H54 (cell line): ENCODE results near the gene NCS1.

Source experiments
- DNase-seq: peaks from one replicate; pipeline ENCODE4 v3.0.0; 2011; ENCODE audit warnings: low spot score, mixed read lengths; ENCODE audit not compliant: insufficient read length
- FAIRE-seq: peaks from 3 replicates; lab custom pipeline; 2011; peaks lifted over from hg19 to GRCh38; lab: Jason Lieb, UNC
- POLR2A ChIP-seq: IDR thresholded peaks from 2 replicates; pipeline ENCODE4 v1.6.1; 2011; ENCODE audit warnings: low read depth, mild to moderate bottlenecking, low read length

The NCS1 gene

GRCh38 chr9:130156672-130157071 lies 15.5 kb upstream of the NCS1 start:
- no peak for TF ChIP-seq POLR2A
- no peak for DNase-seq
- no peak for FAIRE-seq

DNA sequence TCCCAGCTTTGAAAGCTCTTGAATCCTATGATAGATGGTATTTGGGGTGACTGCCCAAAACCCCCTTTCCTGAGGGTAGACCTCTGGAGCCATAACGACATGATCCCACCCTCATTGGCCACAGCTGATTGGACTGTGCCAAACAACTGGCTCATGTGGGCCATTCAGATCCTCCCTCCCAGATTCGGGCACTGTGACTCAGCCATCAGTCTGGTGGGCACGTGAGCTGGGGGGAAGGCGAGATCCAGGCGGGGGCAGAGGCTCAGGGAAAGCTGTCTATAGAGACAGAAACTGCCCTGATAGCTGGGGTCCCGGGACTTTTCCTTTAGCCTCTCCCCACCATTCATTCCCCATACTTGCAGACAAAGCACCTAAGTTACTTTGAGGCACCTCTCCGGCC lies 15.1 kb upstream of the NCS1 start:
- TF ChIP-seq POLR2A = no peak
- DNase-seq (no peak), FAIRE-seq (no peak)

- no peak for FAIRE-seq
- no peak for TF ChIP-seq POLR2A
Observed at GRCh38 chr9:130158001-130158400, 14.2 kb upstream of the NCS1 start.

GRCh38 chr9:130159057-130159456 lies 13.1 kb upstream of the NCS1 start:
- DNase-seq (no peak), FAIRE-seq (no peak)
- TF ChIP-seq POLR2A = no peak

More at GRCh38 chr9:130158001-130158400, 14.2 kb upstream of the NCS1 start:
- no peak for DNase-seq

DNA sequence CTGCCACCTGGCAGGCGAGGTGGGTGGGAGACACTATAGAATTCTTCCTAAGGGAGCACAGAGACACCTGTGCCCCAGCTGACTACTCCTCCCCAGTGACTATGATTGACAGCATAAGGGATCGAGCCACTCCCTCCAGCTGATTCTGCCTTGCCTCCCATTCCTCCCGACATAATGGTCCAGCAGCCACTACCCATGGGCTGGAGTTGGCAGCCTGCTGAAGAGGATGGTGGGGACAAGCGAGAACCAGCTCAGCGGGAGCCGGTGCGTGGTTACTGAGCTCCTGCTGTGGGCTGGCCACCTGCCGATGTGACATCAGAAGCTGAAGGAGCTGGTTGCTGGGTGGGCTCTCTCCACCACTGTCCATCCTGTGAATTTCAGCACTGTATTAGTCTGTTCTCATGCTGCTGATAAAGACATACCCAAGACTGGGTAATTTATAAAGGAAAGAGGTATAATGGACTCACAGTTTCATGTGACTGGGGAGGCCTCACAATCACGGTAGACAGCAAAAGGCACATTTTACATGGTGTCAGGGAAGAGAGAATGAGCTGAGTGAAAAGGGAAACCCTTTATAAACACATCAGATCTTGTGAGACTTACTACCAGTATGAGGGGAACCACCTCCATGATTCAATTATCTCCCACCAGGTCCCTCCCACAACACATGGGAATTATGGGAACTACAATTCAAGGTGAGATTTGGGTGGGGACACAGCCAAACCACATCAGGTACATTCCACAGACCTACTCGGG lies 12.1 kb upstream of the NCS1 start:
- no peak for TF ChIP-seq POLR2A
- FAIRE-seq = no peak
- no peak for DNase-seq

DNA sequence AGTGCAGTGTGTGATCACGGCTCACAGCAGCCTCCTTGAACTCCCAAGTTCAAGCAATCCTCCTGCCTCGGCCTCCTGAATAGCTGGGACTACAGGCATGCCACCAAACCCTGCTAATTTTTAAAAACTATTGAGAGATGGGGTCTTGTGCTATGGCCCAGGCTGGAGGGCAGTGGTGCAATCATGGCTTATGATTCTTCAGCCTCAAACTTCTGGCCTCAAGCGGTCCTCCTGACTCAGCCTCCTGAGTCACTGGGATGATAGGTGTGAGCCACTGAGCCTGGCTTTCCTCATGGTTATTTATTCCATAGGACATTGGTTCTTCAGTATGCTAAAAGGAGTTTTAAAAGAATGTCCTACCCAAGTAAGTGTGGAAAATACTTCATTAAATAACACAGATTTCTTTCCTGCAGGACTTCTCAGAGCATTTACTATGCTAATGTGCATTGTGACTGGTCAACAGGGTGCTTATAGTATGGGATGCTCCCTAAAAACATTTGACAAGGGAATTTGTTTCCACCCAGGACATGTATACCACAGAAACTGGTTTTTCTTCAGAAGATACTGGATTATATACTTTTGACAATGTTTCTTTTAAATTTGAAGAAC lies 11.2 kb upstream of the NCS1 start:
- FAIRE-seq = no peak
- no peak for DNase-seq
- TF ChIP-seq POLR2A = no peak

DNA sequence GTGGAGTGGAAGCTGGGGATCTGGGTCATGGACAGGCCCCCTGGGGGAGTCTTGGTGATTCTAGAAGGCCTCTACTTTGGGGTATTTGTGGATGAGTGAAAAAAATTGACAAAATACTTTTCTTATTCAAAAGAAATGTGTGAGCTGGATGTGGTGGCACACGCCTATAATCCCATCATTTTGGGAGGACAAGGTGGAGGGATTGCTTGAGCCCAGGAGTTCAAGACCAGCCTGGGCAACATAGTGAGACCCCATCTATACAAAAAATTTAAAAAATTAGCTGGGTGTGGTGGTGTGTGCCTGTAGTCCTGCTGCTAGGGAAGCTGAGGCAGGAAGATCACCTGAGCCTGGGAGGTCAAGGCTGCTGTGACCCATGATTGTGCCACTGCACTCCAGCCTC lies 6.6 kb upstream of the NCS1 start:
- FAIRE-seq = no peak

GRCh38 chr9:130166399-130166798 lies 5.8 kb upstream of the NCS1 start:
- TF ChIP-seq POLR2A = no peak
- FAIRE-seq (no peak), DNase-seq (no peak)

More for the DNA sequence above, 6.6 kb upstream of the NCS1 start:
- no peak for TF ChIP-seq POLR2A
- no peak for DNase-seq

- DNase-seq (no peak), FAIRE-seq (no peak)
- no peak for TF ChIP-seq POLR2A
Observed at GRCh38 chr9:130167927-130168326, 4.3 kb upstream of the NCS1 start.

GRCh38 chr9:130171226-130172148 lies 717 bp upstream of the NCS1 start:
- DNase-seq (no peak), FAIRE-seq (no peak)
- TF ChIP-seq POLR2A = no peak

- TF ChIP-seq POLR2A = no peak
- no peak for FAIRE-seq
- DNase-seq = no peak
Observed at GRCh38 chr9:130172858-130173665, 858 bp downstream of the NCS1 start.

DNA sequence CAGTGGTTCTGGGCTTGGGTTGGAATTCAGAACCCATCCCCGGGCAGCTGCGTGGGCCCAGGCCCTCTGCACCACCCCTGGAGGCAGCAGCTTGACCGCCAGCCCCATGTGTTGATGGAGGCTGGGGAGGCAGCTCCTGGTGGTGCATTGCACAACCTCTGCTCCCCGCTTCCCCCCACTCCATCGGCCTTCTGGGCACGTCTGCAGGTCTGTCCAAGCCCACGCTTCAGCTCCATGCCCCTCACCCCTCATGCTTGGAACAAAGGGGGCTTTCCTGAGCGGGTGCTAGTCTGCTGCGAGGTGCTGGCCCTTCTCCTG lies 1.4 kb downstream of the NCS1 start:
- FAIRE-seq (no peak), DNase-seq (no peak)
- TF ChIP-seq POLR2A = no peak

DNA sequence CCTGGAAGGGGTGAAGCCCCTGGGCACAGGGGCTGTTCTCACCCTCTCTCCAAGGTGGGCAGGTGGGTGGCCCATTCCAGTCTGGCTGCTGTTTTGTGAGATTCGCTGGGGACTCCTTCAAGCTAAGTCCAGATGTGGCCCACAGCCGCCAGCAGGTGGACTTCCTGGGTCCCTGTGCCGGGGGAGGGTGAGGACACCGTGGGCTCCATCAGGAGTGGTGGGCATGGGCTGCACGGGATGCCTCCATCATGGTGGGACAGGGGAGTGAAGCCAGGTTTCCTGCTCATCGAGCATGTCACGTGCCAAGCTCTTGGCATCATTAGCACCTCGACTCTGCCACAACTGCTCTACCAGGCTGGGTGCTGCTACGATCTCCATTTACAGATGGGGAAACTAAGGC lies 1.8 kb downstream of the NCS1 start:
- no peak for DNase-seq
- TF ChIP-seq POLR2A = no peak
- no peak for FAIRE-seq
